IMR-90 (cell line): ENCODE results near the gene PID1. TPM values are rescaled to one million over a fixed set of nuclear protein-coding genes. Genes with fewer than 3 reads are reported as not detected.

ENCODE experiments used
- ATAC-seq: fragments of 200-7000 bp; cut with Tn5 transposase; 2 replicates; pipeline ENCODE4 v1.9.1; 2020; ENCODE audit warnings: low read depth, mild to moderate bottlenecking, moderate library complexity
- BruUV-seq: library from RNA; stranded (reverse); fragments of 400-500 nt; replicated peaks from 2 replicates; lab custom pipeline; 2021; lab: Mats Ljungman, UMichigan
- CTCF ChIA-PET: fragments of 300-600 bp; formaldehyde crosslinking; extraction: SDS; loops from one replicate; lab custom pipeline; 2021; ENCODE audit warnings: antibody characterized with exemption; lab: Yijun Ruan, JAX
- POLR2A ChIA-PET: fragments of 300-600 bp; sonication (Branson Sonifier 250); formaldehyde crosslinking; loops from one replicate; lab custom pipeline; 2022; ENCODE audit warnings: antibody characterized with exemption; ENCODE audit not compliant: unreplicated experiment; lab: Charles Lee
- DNase-seq: peaks from one replicate; pipeline ENCODE4 v3.0.0; 2013
- H2AFZ ChIP-seq: replicated peaks from 2 replicates; pipeline ENCODE3; 2013; ENCODE audit warnings: low read length, mild to moderate bottlenecking; ENCODE audit not compliant: poor library complexity
- H2AK5ac ChIP-seq: 2 replicates; pipeline ENCODE4 v1.6.1; 2013; ENCODE audit warnings: low read depth, low read length, inconsistent platforms
- H2AK9ac ChIP-seq: replicated peaks from 2 replicates; pipeline ENCODE3; 2013; ENCODE audit warnings: mild to moderate bottlenecking, low read depth, low read length, moderate library complexity; ENCODE audit not compliant: poor library complexity
- H2BK120ac ChIP-seq: 2 replicates; pipeline ENCODE4 v1.6.1; 2013; ENCODE audit warnings: low read depth, low read length, inconsistent platforms
- H2BK15ac ChIP-seq: 3 replicates; pipeline ENCODE4 v1.6.1; 2013; ENCODE audit warnings: low read depth, low read length, inconsistent platforms
- H2BK20ac ChIP-seq: 2 replicates; pipeline ENCODE4 v1.6.1; 2013; ENCODE audit warnings: low read depth, mild to moderate bottlenecking, inconsistent platforms, low read length, moderate library complexity
- H2BK5ac ChIP-seq: 2 replicates; pipeline ENCODE4 v1.6.1; 2013; ENCODE audit warnings: mild to moderate bottlenecking, low read depth, low read length, inconsistent platforms; ENCODE audit not compliant: poor library complexity, severe bottlenecking
- H3K14ac ChIP-seq: replicated peaks from 2 replicates; pipeline ENCODE4 v1.6.1; 2013; ENCODE audit warnings: low read depth, low read length, inconsistent platforms
- H3K18ac ChIP-seq: 2 replicates; pipeline ENCODE4 v1.6.1; 2013; ENCODE audit warnings: low read depth, low read length, control low read depth
- H3K23ac ChIP-seq: 2 replicates; pipeline ENCODE4 v1.6.1; 2013; ENCODE audit warnings: low read depth, low read length, inconsistent platforms
- H3K27ac ChIP-seq: 2 replicates; pipeline ENCODE4 v1.5.1; 2013; ENCODE audit warnings: mild to moderate bottlenecking, control low read depth, low read length; ENCODE audit not compliant: insufficient read depth
- H3K27me3 ChIP-seq: 2 replicates; pipeline ENCODE4 v1.6.1; 2013; ENCODE audit warnings: low read length; ENCODE audit not compliant: control insufficient read depth, insufficient read depth
- H3K36me3 ChIP-seq: 2 replicates; pipeline ENCODE4 v1.6.1; 2013; ENCODE audit warnings: low read length, mixed read lengths; ENCODE audit not compliant: control insufficient read depth, insufficient read depth
- H3K4ac ChIP-seq: 2 replicates; pipeline ENCODE4 v1.6.1; 2013; ENCODE audit warnings: low read depth, low read length, inconsistent platforms
- H3K4me1 ChIP-seq: 2 replicates; pipeline ENCODE4 v1.6.1; 2013; ENCODE audit warnings: low read length, mixed read lengths; ENCODE audit not compliant: control insufficient read depth, insufficient read depth
- H3K4me2 ChIP-seq: 2 replicates; pipeline ENCODE4 v1.6.1; 2013; ENCODE audit warnings: low read depth, mild to moderate bottlenecking, control low read depth, low read length, moderate library complexity
- H3K4me3 ChIP-seq: 2 replicates; pipeline ENCODE4 v1.5.1; 2013; ENCODE audit warnings: low read depth, mild to moderate bottlenecking, control low read depth, low read length, moderate library complexity; ENCODE audit not compliant: insufficient read depth
- H3K56ac ChIP-seq: 2 replicates; pipeline ENCODE4 v1.6.1; 2013; ENCODE audit warnings: low read length, inconsistent platforms; ENCODE audit not compliant: insufficient read depth; ENCODE audit errors: extremely low read depth
- H3K79me1 ChIP-seq, 2 experiments: 2 replicates each; pipeline ENCODE4 v1.6.1; 2013; ENCODE audit warnings: low read length in 2 of 2, inconsistent platforms in 1 of 2, low read depth in 1 of 2
- H3K9ac ChIP-seq: 2 replicates; pipeline ENCODE4 v1.6.1; 2013; ENCODE audit warnings: low read depth, low read length, control low read depth
- H3K9me1 ChIP-seq: 2 replicates; pipeline ENCODE4 v1.6.1; 2013; ENCODE audit warnings: low read length, inconsistent platforms; ENCODE audit not compliant: insufficient read depth
- H3K9me3 ChIP-seq: 2 replicates; pipeline ENCODE4 v1.6.1; 2013; ENCODE audit warnings: low read length; ENCODE audit not compliant: control insufficient read depth, insufficient read depth
- H4K20me1 ChIP-seq: 2 replicates; pipeline ENCODE4 v1.6.1; 2013; ENCODE audit warnings: low read length, inconsistent platforms; ENCODE audit not compliant: insufficient read depth
- H4K5ac ChIP-seq: 2 replicates; pipeline ENCODE4 v1.6.1; 2013; ENCODE audit warnings: mild to moderate bottlenecking, low read depth, low read length, control low read depth
- H4K8ac ChIP-seq, 2 experiments: 2 replicates each; pipeline ENCODE4 v1.6.1; 2013; ENCODE audit warnings: low read depth in 2 of 2, low read length in 2 of 2, control low read depth in 1 of 2, inconsistent platforms in 1 of 2
- H4K91ac ChIP-seq: 2 replicates; pipeline ENCODE4 v1.6.1; 2013; ENCODE audit warnings: low read depth, low read length, inconsistent platforms; ENCODE audit not compliant: insufficient read depth
- CHD1 ChIP-seq: IDR thresholded peaks from 2 replicates; pipeline ENCODE4 v1.6.1; 2012; ENCODE audit warnings: low read depth, low read length, improper control_type of control experiment
- CTCF ChIP-seq: conservative IDR thresholded peaks from 2 replicates; pipeline ENCODE4 v1.5.1; 2012; ENCODE audit warnings: mild to moderate bottlenecking, low read depth, low read length, improper control_type of control experiment
- MAZ ChIP-seq: IDR thresholded peaks from 2 replicates; pipeline ENCODE4 v1.6.1; 2012; ENCODE audit warnings: low read depth, mild to moderate bottlenecking, low read length, improper control_type of control experiment, moderate library complexity, borderline replicate concordance
- MXI1 ChIP-seq: IDR thresholded peaks from 2 replicates; pipeline ENCODE4 v1.6.1; 2012; ENCODE audit warnings: low read depth, mild to moderate bottlenecking, low read length, moderate library complexity, borderline replicate concordance
- RAD21 ChIP-seq: IDR thresholded peaks from 2 replicates; pipeline ENCODE4 v1.6.1; 2012; ENCODE audit warnings: low read length, improper control_type of control experiment
- RCOR1 ChIP-seq: IDR thresholded peaks from 2 replicates; pipeline ENCODE4 v1.6.1; 2012; ENCODE audit warnings: mild to moderate bottlenecking, low read length, improper control_type of control experiment; ENCODE audit not compliant: insufficient replicate concordance
- USF2 ChIP-seq: fragments of 150-350 bp; IDR thresholded peaks from 2 replicates; pipeline ENCODE4 v1.6.1; 2017; ENCODE audit warnings: mild to moderate bottlenecking, antibody characterized with exemption, low read length, low read depth
- WGBS, 2 experiments: methylation state at CpG; one replicate each; pipeline versions ENCODE4 v1.1.5 to v1.1.7; 2013; ENCODE audit warnings: missing lambda C conversion rate in 2 of 2; ENCODE audit not compliant: insufficient read length in 1 of 2; ENCODE audit errors: extremely low coverage in 2 of 2; 5-methylcytosine and 5-hydroxymethylcytosine counted together
- dilution Hi-C: fragments of 300-500 bp; cut with HindIII; formaldehyde crosslinking; loops from one replicate; pipeline ENCODE4 v1.14.3; 2018; ENCODE audit warnings: low sequenced_read_pairs; ENCODE audit not compliant: unreplicated experiment
- in situ Hi-C: fragments of 300-500 bp; cut with MboI; formaldehyde crosslinking; loops from 3 replicates; pipeline ENCODE4 v1.14.3; 2019; ENCODE audit warnings: low sequenced_read_pairs, inconsistent platforms, mixed read lengths
- intact Hi-C: fragments of 100-400 bp; cut with micrococcal nuclease; formaldehyde crosslinking; loops from 2 replicates; pipeline ENCODE4 v1.10.0; 2022
- polyA plus RNA-seq, 3 experiments: library from polyadenylated mRNA; depleted of rRNA; stranded (reverse); fragments of >200 nt; gene quantifications; 2 replicates each; pipeline ENCODE4 v1.2.3, GENCODE V29; 2012; ENCODE audit warnings: low replicate concordance in 1 of 3
- total RNA-seq: library from RNA; depleted of rRNA; stranded (reverse); fragments of >200 nt; gene quantifications from 2 replicates; pipeline ENCODE4 v1.2.3, GENCODE V29; 2012

PID1 gene
- total and polyA plus RNA-seq, 2 of the 4 experiments (the other 2 are of a cell fraction): 0.90 to 1.9 TPM

- POLR2A ChIA-PET: no interaction called here
- no peak overlapping the region for H3K23ac ChIP-seq
- no CpG with 5 or more reads among the region's 2 CpGs for WGBS, 2 experiments
- no peak overlapping the region for H2AK9ac ChIP-seq
- H2BK15ac ChIP-seq: no peak overlapping the region
- CTCF ChIA-PET: no interaction called here
- no peak overlapping the region for H2BK5ac ChIP-seq
- H3K4me3 ChIP-seq: no peak overlapping the region
- no peak overlapping the region for H3K4me2 ChIP-seq
- H4K91ac ChIP-seq: no peak overlapping the region
- H3K4ac ChIP-seq: no peak overlapping the region
- TF ChIP-seq MXI1 (no peak), CHD1 (no peak), RAD21 (no peak), MAZ (no peak), RCOR1 (no peak), CTCF (no peak), USF2 (no peak)
- no peak overlapping the region for H3K18ac ChIP-seq
- no peak for ATAC-seq
- H3K14ac ChIP-seq: no peak overlapping the region
- no peak overlapping the region for H4K5ac ChIP-seq
- H4K20me1 ChIP-seq: no peaks in the 10 kb centered on the region
- dilution Hi-C loops: no loop called here
- H3K9ac ChIP-seq: no peak overlapping the region
- H3K27me3 ChIP-seq: no peaks in the 10 kb centered on the region
- H3K27ac ChIP-seq: no peak overlapping the region
- H3K79me1 ChIP-seq: no peaks in the 10 kb centered on the region
- no peak for DNase-seq
- H3K36me3 ChIP-seq: no peaks in the 10 kb centered on the region
- intact Hi-C loops: no loop called here
- no peaks in the 10 kb centered on the region for H3K9me1 ChIP-seq
- in situ Hi-C loops: no loop called here
- no peak overlapping the region for H3K56ac ChIP-seq
- peaks cover 3% of the 10 kb centered on the region; the same call in 1 of the 2 replicates for H3K9me3 ChIP-seq
- H2AK5ac ChIP-seq: no peak overlapping the region
- no TSS peak for BruUV-seq
- no peak overlapping the region for H2BK20ac ChIP-seq
- H2BK120ac ChIP-seq: no peak overlapping the region
- H3K4me1 ChIP-seq: no peaks in the 10 kb centered on the region
- no peak overlapping the region for H2AFZ ChIP-seq
- H4K8ac ChIP-seq: no peak overlapping the region
Measured at GRCh38 chr2:229073935-229074334, 197.2 kb downstream of the PID1 start.
